HG02798 (cell line): ENCODE results near the gene EFEMP2.
A peak's percentile ranks its signal among the peaks of the same experiment; 100 is the strongest.
"Not testable (repeated sequence)": the region's sequence is repeated elsewhere in the genome, so short reads cannot be mapped to it uniquely, and the experiment has no call there.

Source experiments
- ATAC-seq: cut with Tn5 transposase; IDR thresholded peaks from one replicate; pipeline ENCODE4 v1.9.1; 2021; ENCODE audit warnings: mild to moderate bottlenecking; ENCODE audit not compliant: unreplicated experiment, poor library complexity

The EFEMP2 gene

DNA sequence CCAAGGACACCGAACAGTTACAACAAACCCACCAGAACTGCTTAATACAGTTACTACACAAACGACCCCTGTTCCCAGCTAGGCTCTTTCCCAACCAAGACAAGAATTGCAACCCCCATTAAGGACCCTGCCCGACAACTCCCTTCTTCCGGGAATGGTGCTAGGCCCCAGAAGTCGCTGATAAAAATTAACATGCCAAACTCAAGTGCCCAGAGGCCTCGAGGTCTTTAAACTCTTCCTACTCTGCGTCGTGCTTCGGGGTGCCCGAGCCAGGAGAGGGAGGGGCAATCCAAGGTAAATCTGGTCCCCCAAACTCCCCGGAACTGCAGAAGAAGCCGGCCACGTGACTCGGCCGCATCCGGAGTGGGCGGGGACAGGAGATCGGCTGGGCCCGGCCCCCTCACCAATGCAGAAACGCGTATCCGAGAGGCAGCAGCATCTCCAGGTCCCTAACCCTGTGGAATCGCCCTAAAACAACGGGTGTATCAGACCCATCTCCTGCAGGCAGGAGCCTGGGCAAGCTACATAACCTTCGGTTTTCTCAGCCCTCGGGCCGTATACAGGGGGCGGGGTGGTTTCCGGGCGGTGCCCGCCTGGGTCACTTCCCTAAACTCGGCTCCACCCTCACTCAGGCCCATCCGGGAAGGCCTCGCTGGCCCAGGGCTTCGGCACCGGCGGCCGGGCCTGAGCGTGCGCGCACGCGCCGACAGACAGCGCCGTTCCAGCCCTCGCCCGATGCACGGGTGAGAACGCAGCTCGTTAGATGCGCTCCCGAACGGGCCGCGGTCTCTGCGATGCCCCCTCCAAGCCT, 15.7 kb downstream of the EFEMP2 start:
- ATAC-seq, result peak; percentile 25

DNA sequence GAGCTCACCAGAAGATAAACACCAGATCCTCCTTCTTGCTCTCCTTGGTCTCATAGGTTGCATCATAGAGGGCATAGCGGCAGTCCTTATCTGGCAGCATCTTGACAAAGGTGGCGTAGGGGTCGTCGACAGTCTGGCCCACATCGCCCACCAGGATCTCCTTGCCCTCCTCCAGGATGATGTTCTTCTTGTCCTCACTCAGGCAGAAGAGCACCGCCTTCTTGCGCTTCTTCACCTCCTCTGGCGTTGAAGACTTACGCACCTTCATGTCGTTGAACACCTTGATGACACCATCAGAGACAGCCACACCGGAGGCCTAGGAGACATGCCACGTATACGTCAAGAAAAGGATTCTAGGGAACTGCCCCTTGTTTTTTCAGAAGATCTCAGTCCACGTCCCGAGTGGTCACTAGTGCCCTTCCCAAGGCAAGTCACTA, 16.7 kb downstream of the EFEMP2 start:
- ATAC-seq, result no peak

DNA sequence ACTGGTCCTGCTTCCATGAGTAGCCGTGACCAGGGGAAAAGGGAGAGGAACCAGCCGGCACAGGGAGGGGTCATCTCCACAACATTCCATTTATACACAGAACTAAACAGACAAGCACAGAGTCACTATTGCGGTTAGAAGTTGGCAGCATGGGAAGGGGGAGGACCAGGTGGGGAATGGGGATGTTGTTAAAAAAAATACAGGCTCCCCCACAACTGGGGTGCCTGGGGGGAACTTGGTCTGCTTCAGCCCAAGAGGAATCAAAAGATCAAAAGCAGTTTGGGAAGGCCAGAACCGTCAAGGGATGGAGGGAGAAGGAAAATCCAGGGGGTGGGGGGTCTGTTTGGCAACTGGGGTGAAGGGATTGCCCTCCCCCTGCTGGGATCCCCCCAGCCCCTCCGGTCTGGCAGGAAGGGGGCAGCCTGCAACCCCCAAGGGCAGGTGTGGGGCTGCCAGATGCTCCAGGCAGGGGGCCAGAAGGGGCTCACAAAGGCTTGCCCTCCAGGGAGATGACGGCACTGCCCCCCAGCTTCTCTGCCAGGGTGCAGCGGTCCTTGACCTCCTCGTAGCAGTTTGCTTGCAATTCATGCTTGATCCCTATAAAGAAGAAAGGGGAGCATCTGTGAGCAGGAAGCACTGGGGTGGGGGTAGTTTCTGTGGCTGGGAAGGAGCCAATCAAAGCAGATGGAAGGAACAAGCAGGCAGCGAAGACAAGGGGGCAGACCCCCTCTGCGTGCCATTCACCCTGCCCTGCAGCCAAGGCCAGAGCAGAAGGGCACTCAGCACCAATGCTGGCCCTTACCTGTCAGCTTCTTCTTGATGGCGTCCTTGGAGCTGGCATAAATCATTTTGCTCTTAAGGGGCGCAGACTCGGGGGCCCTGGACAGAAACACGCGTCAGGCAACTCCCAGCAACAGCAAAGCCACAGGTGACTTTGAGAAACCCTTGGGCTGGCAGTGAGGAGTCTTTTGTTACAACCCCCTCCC, 17.5 kb downstream of the EFEMP2 start:
- ATAC-seq, result no peak

DNA sequence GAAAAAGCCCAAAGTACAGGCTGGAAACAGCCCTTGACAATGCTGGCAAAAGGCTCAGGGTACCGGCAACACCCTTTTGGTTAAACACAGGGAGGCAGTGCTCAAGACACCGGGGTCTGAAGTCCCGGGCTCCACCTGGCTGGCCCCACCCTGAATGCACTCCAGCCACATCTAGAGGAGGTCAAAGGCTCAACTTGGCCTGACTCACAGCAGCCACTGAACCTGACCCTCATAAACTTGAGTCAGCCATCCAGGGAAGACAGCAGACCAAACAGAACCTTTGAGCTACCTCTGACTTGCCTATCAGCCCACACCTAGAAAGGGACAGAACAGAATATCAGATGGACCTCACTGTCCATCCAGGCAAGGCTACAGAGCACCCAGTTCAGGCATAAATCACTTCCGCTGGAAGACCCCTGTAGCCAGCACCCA, 18.4 kb downstream of the EFEMP2 start:
- ATAC-seq, result no peak

DNA sequence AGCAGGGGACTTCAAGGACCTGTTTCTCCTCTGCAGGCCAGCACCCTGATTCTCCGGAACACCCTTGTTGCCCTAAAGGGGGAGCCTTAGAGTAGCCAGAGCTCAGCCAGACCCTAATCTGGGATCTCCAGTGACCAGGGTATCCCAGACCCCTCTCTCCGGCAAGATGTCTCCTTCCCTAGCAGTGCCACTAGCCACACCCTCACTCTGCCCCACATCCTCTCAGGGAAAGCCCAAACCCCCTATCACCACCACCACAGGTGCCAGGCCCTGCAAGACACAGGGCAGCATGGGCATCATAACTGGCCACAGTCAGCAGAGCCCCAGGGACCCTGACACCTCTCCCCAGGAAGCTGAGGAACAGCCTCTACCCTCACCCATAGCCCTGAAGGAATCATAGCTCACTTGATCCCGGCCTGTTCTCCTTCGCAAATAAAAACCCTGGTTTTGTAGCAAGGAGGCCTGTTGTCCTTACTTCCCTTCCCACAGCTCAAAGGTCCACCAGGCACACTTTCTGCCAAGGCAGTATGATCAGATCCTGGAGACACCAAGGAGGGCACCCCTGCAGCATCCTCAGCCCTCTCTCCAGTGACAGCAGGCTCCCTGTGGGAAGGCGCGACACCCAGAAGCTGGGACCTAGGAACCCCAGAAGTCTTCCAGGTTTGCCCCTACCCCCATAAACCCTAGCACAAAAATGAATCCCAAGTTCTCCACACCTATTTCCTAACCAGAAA, 19.2 kb downstream of the EFEMP2 start:
- no peak for ATAC-seq

DNA sequence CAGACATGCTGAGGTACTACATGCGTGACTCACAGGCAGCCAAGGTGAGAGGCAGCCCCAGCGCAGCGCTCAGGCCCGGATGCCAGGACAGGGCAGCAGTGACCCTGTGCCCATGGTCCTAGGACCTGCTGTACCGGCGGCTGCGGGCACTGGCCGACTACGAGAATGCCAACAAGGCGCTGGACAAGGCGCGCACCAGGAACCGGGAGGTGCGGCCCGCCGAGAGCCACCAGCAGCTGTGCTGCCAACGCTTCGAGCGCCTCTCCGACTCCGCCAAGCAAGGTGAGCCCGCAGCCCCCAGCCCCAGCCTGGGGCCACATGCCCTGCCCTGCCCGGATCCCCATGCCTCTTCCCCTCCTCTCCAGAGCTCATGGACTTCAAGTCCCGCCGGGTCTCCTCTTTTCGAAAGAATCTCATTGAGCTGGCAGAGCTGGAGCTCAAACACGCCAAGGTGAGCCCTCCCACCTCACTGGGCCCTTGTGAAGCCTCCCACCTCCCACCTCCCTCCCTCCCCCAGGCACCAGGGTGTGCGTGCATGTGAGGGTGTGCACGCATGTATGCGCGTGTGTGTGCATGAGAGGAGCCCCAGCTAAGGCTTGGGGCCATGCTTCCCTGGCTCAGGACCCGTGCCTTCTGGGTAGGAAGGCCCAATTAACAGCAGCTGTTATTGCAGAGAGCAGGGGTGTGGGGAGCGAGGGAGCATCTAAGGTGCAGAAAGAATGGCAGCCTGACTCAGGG, 19.9 kb downstream of the EFEMP2 start:
- ATAC-seq, result no peak

DNA sequence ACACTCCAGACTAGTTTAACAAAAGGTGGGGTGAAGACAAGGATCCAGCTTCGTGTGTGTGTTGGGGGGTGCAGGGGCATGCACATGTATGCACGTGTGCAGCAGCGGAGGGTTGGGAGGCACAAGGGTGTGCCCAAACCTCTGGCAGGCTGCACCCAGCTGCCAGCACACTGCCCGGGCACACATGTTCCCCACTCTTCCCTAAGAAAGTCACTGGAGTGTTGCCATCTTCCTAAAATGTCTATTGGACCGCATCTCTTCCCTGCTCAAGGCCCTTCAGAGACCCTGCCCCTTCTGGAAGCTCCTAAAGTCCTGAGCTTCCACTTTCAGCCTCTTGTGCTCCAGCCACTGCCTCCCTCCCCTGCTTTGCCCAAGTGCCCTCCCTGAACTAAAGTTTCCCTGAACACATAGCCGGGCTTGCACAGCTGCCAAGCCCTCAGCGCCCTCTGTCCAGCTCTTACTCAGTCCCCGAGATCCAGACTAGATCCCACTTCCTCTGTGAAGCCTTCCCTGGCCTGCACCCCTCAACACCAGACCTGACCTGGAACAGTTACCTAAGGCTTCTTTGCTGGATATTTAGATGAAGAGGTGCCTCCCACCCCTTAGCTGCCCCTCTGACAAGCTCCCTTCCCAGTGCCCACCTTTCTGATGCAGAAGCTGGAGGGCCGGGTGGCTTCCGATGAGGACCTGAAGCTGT, 20.6 kb downstream of the EFEMP2 start:
- ATAC-seq, result no peak

DNA sequence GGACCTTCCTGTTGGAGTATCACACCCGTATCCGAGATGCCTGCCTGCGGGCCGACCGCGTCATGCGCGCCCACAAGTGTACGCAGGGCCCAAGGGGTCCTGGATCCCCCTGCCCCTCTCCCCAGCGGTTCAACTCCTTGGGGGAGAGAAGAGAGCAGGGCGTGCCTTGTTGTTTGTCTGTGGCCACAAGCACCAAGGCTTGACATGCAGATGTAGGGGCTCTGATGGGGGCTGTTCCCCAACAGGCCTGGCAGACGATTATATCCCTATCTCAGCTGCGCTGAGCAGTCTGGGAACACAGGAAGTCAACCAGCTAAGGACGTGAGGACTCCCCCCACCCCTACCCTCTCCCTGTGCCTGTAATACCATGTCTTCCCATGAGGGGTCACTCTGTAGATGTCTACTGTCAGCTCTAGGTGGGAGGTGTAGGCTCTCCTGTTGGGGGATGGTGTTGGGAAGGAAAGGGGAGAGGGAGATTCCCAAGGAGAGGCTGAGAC, 21.5 kb downstream of the EFEMP2 start:
- ATAC-seq, result no peak

DNA sequence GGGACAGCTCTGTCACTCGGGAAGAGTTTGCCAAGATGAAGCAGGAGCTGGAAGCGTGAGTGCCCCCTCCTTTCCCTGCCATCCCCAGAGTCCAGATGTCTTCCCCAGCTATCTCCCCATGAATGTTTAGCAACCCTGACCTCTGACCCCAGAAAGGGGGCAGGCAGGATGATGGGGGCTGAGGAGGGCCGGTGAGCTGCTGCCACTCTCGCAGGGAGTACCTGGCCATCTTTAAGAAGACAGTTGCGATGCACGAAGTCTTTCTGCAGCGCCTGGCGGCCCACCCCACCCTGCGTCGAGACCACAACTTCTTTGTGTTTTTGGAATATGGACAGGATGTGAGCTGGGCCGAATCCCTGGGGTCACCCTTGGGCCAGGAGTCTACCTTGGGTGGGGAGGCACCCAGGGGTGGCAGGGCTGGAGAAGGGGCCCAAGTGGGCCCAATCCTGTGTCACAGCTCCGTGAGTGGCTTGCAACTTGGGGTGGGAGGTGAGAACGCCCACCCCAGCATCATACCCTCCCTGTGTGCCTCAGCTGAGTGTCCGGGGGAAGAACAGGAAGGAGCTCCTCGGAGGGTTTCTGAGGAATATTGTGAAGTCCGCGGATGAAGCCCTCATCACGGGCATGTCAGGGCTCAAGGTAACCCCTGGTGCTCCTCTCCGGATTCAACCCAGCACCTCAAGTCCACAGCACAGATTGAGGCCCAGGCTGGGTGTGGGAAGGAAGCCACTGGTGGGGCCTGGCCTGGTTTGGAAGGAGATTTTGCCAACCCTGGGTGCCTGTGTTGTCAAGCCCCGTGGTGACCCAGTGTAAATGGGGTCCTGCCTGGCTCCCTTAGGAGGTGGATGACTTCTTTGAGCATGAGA, 22.1 kb downstream of the EFEMP2 start:
- no peak for ATAC-seq

DNA sequence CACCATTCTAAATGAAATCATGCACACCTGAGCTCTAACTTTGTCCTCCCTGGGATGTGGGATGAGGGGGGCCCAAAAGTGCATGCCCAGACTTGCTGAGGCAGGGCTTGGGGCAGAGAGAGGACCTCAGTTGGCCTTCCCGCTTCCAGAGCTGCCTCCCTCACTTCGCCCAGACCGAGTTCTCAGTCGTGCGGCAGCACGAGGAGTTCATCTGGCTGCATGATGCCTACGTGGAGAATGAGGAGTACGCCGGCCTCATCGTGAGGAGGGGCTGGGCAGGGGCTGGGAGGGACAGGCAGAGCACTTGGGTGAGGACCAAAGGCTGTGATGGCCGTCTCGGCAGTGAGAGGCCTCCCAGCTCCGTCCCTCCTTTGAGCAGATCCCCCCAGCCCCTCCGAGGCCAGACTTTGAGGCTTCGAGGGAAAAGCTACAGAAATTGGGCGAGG, 22.8 kb downstream of the EFEMP2 start:
- no peak for ATAC-seq

DNA sequence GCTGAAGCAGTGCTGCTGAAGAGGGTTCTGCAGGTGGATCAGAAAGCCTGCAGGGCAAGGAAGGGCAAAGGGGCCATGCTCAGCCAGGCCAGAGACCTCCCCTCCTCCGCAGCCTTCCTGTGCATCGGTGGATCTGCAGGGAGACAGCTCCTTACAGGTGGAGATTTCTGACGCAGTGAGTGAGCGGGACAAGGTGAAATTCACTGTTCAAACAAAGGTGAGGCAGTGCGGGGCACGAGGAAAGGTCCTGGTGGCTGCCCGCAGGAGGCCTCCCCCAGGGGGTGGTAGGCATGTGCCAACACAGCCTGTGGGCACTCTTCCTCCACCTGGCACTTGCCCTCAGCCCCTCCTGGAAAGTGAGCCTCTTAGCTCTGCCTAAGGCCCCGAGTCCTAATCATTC, 23.2 kb downstream of the EFEMP2 start:
- no peak for ATAC-seq

DNA sequence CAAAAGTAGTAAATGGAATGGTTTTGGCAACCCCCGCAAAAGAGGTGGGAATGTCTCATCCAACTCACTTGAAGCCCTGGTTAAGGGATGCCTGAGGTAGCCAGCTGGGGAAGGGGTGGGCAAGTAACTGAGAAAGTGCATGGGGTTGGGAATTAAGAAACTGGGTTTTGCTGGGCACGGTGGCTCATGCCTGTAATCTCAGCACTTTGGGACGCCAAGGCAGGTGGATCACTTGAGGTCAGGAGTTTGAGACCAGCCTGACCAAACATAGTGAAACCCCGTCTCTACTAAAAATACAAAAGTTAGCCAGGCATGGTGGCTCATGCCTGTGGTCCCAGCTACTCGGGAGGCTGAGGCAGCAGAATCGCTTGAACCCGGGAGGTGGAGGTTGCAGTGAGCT, 23.9 kb downstream of the EFEMP2 start:
- ATAC-seq, result not testable (repeated sequence)

DNA sequence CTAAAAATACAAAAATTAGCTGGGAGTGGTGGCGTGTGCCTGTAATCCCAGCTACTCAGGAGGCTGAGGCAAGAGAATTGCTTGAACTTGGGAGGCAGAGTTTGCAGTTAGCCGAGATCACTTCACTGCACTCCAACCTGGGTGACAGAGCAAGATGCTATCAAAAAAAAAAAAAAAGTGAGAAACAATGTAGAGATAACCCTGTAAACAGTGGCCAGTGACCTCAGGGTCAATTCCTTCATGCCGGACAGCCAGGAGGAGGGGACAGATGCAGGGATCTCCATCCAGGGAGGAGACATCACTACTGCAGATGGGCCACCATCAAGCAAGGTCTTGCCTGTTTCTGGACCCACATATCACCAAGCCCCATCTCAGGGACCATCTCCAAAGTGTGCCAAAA, 24.9 kb downstream of the EFEMP2 start:
- ATAC-seq, result no peak

DNA sequence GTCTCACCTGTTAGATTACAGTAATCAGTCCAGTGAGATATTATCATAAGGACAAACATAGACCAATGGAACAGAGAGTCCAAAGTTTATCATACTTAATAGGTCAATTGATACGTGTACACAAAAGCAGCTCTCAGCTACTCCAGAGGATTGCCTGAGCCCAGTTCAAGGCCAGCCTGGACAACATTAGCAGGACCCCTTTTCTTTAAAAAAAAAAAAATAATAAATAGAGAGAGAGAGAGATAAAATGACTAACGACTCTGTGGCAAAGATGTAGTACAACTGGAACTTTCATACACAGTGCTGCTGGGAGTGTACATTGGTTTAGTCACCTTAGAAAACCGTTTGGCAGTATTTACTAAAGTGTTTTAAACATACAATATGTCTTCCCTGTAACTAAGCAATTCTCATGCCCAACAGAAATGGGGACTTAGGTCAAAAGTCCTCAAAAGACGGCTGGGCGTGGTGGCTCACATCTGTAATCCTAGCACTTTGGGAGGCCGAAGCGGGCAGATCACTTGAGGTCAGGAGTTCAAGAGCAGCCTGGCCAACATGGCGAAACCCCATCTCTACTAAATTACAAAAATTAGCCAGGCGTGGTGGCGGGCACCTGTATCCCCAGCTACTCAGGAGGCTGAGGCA, 28.2 kb downstream of the EFEMP2 start:
- ATAC-seq, result no peak

DNA sequence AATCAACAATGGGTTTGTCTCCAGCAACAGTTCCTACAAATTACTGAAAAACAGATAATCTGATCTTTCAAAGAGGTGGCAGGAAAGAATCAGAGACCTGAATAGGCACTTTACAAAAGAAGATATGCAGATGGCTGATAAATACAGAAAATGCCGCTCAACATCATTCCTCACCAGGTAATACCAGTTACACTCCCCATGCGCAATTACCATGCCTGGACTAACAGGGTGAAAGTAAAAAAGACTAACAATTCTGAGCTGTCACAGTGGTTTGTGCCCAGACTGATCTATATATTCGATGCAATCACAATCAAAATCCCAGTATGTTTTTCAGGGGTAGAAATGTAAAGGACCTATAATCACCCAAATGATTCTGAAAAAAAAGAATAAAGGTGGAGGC, 28.8 kb downstream of the EFEMP2 start:
- ATAC-seq, result no peak

DNA sequence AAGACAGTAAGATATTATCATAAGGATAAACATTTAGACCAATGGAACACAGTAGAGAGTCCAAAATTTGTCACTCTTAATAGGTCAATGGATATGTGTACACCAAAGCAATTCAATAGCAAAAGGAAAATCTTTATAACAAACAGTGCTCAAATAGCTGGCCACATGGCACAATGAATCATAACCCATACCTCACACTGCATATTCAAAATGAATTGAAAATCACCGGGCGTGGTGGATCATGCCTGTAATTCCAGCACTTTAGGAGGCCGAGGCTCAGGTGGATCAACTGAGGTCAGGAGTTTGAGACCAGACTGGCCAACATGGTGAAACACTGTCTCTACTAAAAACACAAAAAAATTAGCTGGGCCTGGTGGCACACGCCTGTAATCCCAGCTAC, 30.5 kb downstream of the EFEMP2 start:
- ATAC-seq, result no peak

DNA sequence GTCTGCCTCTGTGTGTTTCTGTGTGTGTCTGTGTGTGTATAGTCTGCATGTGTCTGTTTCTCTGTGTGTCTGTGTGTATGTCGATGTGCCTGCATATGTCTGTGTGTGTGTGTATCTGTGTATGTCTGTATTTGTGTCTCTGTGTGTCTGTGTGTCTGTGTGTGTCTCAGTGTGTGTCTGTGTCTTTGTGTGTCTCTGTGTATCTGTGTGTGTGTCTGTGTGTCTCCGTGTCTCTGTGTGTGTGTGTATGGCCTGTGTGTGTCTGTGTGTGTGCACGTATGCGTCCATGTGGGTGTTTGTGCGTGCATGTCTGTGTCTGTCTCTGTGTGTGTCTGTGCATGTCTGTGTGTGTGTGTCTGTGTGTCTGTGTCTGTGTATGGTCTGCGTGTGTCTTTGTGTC, 38.4 kb downstream of the EFEMP2 start:
- ATAC-seq, result no peak
